GM23338 (cell line): Measurements from ENCODE around the gene RUVBL2. TPM values are rescaled to one million over a fixed set of nuclear protein-coding genes. Genes with fewer than 3 reads are reported as not detected.
"Not testable (repeated sequence)": the region's sequence is repeated elsewhere in the genome, so short reads cannot be mapped to it uniquely, and the experiment has no call there.

Experiments
- ATAC-seq: fragments of 200-7000 bp; cut with Tn5 transposase; 3 replicates; pipeline ENCODE4 v1.9.1; 2020
- DNase-seq: peaks from one replicate; pipeline ENCODE4 v3.0.0-alpha.2; 2015; ENCODE audit warnings: low spot score
- H2AFZ ChIP-seq: fragments of 200-600 bp; sonication (generic); 2 replicates; pipeline ENCODE4 v1.8.0; 2016; ENCODE audit warnings: antibody characterized with exemption, mild to moderate bottlenecking, moderate library complexity
- H3F3A ChIP-seq: fragments of 200-600 bp; sonication (generic); replicated peaks from 2 replicates; pipeline ENCODE4 v1.8.0; 2017; ENCODE audit warnings: antibody characterized with exemption, mixed run types, low read depth
- H3K27ac ChIP-seq: fragments of 200-600 bp; sonication (generic); 2 replicates; pipeline ENCODE4 v1.6.1; 2016; ENCODE audit warnings: low read depth
- H3K27me3 ChIP-seq: fragments of 200-600 bp; sonication (generic); 2 replicates; pipeline ENCODE4 v1.8.0; 2016; ENCODE audit warnings: mild to moderate bottlenecking, mixed run types, moderate library complexity; ENCODE audit not compliant: insufficient read depth
- H3K36me3 ChIP-seq: fragments of 200-600 bp; sonication (generic); 2 replicates; pipeline ENCODE4 v1.8.0; 2016; ENCODE audit warnings: mild to moderate bottlenecking; ENCODE audit not compliant: insufficient read depth
- H3K4me1 ChIP-seq: fragments of 200-600 bp; sonication (generic); 2 replicates; pipeline ENCODE4 v1.8.0; 2016; ENCODE audit warnings: mild to moderate bottlenecking, moderate library complexity; ENCODE audit not compliant: insufficient read depth
- H3K4me2 ChIP-seq: fragments of 200-600 bp; sonication (generic); 2 replicates; pipeline ENCODE4 v1.7.1; 2017; ENCODE audit warnings: mixed run types
- H3K4me3 ChIP-seq: fragments of 200-600 bp; sonication (generic); 2 replicates; pipeline ENCODE4 v1.6.1; 2016; ENCODE audit warnings: mixed run types
- H3K79me2 ChIP-seq: fragments of 200-600 bp; sonication (generic); replicated peaks from 2 replicates; pipeline ENCODE4 v1.8.0; 2017; ENCODE audit warnings: mild to moderate bottlenecking; ENCODE audit not compliant: insufficient read depth
- H3K9me2 ChIP-seq: fragments of 200-600 bp; sonication (generic); 2 replicates; pipeline ENCODE4 v1.8.0; 2017; ENCODE audit not compliant: insufficient read depth
- H4K20me1 ChIP-seq: fragments of 200-600 bp; sonication (generic); replicated peaks from 2 replicates; pipeline ENCODE4 v1.8.0; 2017; ENCODE audit warnings: mild to moderate bottlenecking; ENCODE audit not compliant: insufficient read depth
- H3K27ac Mint-ChIP-seq: 2 replicates; pipeline ENCODE4 v1.8.0; 2020; ENCODE audit warnings: inconsistent platforms, mild to moderate bottlenecking, moderate library complexity, mixed read lengths
- H3K27me3 Mint-ChIP-seq: 3 replicates; pipeline ENCODE4 v1.8.0; 2022; ENCODE audit warnings: low read depth, mild to moderate bottlenecking, moderate library complexity, mixed read lengths, inconsistent platforms; ENCODE audit not compliant: insufficient read depth, poor library complexity
- H3K36me3 Mint-ChIP-seq: 3 replicates; pipeline ENCODE4 v1.8.0; 2021; ENCODE audit warnings: low read depth, mild to moderate bottlenecking, inconsistent platforms, moderate library complexity, mixed read lengths
- H3K4me1 Mint-ChIP-seq: 3 replicates; pipeline ENCODE4 v1.8.0; 2020; ENCODE audit warnings: mild to moderate bottlenecking, inconsistent platforms, mixed read lengths
- H3K4me3 Mint-ChIP-seq: 3 replicates; pipeline ENCODE4 v1.8.0; 2021; ENCODE audit warnings: moderate library complexity, mild to moderate bottlenecking, inconsistent platforms, mixed read lengths
- H3K9me3 Mint-ChIP-seq: 3 replicates; pipeline ENCODE4 v1.8.0; 2020; ENCODE audit warnings: moderate library complexity, mild to moderate bottlenecking, inconsistent platforms, mixed read lengths
- CREB1 ChIP-seq: fragments of 250-450 bp; sonication (Bioruptor Pico); IDR thresholded peaks from 2 replicates; pipeline ENCODE4 v1.5.0; 2020; ENCODE audit warnings: low read depth, mild to moderate bottlenecking, moderate library complexity
- polyA plus RNA-seq: library from polyadenylated mRNA; unstranded; fragments of >200 nt; fragmentation: Nextera tagmentation; extraction: Ambion mirVana; gene quantifications from 2 replicates; pipeline ENCODE4 v1.2.1, GENCODE V29; 2016
- total RNA-seq: library from RNA; depleted of rRNA; stranded (reverse); fragments of >200 nt; shearing (Covaris generic); gene quantifications from 2 replicates; pipeline ENCODE4 v1.2.3, GENCODE V29; 2014
- TF ChIP-seq, protein P1 (sequence below), 2 experiments: fragments of 200-600 bp in 1 of 2; sonication (generic) in 1 of 2; conservative IDR thresholded peaks; 2 replicates each; pipeline versions ENCODE4 v1.5.1 to v1.6.1; 2016 to 2017; ENCODE audit warnings: antibody characterized with exemption in 2 of 2, low read depth in 2 of 2, mild to moderate bottlenecking in 2 of 2, moderate library complexity in 1 of 2

Gene RUVBL2
- total and polyA plus RNA-seq, 2 experiments from 2014 or later, result 196 to 252 TPM

DNA sequence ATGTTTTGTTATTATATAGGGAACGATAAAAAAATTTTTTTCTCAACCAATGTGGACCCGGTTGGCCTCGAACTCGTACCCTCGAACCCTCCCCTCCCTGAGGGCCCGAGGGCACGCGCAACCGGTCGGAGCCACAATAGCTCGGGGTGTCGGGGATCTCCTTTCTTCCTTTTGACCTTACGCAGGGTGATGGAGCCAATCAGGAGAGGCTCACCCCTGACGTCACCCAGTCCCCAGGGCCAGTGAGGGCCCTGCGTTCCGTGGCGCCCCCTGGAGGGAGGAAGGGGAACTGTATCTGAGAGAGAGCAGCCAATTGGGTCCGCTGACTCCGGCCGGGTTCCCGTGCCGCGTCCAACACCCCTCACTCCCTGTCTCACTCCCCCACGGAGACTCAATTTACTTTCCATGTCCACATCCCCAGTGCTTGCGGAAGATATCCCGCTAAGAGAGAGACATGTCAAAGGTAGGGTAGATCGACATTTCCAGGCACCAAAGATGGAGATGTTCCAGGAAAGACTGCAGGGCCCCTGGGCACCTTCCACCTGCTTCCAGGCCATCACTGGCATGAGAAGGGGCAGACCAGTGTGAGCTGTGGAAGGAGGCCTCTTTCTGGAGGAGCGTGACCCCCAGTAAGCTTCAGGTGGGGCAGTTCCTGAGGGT, 38.1 kb downstream of the RUVBL2 start, which contains the start of gene CGB2:
Gene CGB2 (plus strand): TSS at position 249 of the 660 bp plus-strand sequence. CDS start 206 bp downstream, at position 455.
- peak; percentile 86 for DNase-seq
- H3K79me2 ChIP-seq, H3F3A ChIP-seq, H3K27ac ChIP-seq, H3K27me3 ChIP-seq, H3K36me3 ChIP-seq, H3K36me3 Mint-ChIP-seq, H3K9me2 ChIP-seq, H3K4me2 ChIP-seq, H4K20me1 ChIP-seq, H3K9me3 Mint-ChIP-seq, H3K4me1 ChIP-seq, H3K4me1 Mint-ChIP-seq, H2AFZ ChIP-seq, H3K27ac Mint-ChIP-seq, H3K4me3 ChIP-seq: not testable (repeated sequence)
- TF ChIP-seq, protein P1, sequence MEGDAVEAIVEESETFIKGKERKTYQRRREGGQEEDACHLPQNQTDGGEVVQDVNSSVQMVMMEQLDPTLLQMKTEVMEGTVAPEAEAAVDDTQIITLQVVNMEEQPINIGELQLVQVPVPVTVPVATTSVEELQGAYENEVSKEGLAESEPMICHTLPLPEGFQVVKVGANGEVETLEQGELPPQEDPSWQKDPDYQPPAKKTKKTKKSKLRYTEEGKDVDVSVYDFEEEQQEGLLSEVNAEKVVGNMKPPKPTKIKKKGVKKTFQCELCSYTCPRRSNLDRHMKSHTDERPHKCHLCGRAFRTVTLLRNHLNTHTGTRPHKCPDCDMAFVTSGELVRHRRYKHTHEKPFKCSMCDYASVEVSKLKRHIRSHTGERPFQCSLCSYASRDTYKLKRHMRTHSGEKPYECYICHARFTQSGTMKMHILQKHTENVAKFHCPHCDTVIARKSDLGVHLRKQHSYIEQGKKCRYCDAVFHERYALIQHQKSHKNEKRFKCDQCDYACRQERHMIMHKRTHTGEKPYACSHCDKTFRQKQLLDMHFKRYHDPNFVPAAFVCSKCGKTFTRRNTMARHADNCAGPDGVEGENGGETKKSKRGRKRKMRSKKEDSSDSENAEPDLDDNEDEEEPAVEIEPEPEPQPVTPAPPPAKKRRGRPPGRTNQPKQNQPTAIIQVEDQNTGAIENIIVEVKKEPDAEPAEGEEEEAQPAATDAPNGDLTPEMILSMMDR (conservative IDR thresholded peaks at IDR 0.05; ENCODE audit: low read depth in 2 of 2), result peak; percentile 67 to 70
- TF ChIP-seq CREB1 (CRISPR knock-in tag), result peak; percentile 91
- Mint-ChIP-seq H3K27me3 (peaks cover 20% of the 10 kb centered on the region), H3K4me3 (peak within 1 kb of the TSS; percentile 13; the same call in 1 of the 3 replicates)
- ATAC-seq, result peak; percentile 91

DNA sequence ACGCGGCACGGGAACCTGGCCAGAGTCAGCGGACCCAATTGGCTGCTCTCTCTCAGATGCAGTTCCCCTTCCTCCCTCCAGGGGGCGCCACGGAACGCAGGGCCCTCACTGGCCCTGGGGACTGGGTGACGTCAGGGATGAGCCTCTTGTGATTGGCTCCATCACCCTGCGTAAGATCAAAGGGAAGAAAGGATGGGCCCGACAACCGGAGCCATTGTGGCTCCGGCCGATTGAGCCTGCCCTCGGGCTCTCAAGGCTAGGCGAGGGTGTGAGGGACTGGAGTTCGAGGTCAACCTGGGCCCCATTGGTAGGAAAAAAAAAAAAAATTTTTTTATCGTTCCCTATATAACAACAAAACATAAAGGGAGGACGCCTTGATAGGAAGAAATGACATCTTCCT, 43.1 kb downstream of the RUVBL2 start, which contains the start of gene CGB1:
Gene CGB1 (minus strand): TSS at position 81 of the 400 bp plus-strand sequence. CDS start 184 bp downstream, outside the sequence.
- H3F3A ChIP-seq, H3K27me3 ChIP-seq, H3K4me2 ChIP-seq, H3K9me3 Mint-ChIP-seq, H3K27ac ChIP-seq, H2AFZ ChIP-seq, H3K27ac Mint-ChIP-seq, H3K36me3 Mint-ChIP-seq, H3K4me1 Mint-ChIP-seq, H3K4me3 ChIP-seq, H3K36me3 ChIP-seq, H3K4me1 ChIP-seq, H3K79me2 ChIP-seq, H3K4me3 Mint-ChIP-seq, H4K20me1 ChIP-seq, H3K9me2 ChIP-seq: not testable (repeated sequence)
- TF ChIP-seq, protein P1 (conservative IDR thresholded peaks at IDR 0.05; ENCODE audit: low read depth in 2 of 2), result peak; percentile 63 to 70
- peak; percentile 87 for TF ChIP-seq CREB1 (CRISPR knock-in tag)
- ATAC-seq (peak; percentile 81), DNase-seq (peak; percentile 86)
- peaks cover 11% of the 10 kb centered on the region for H3K27me3 Mint-ChIP-seq

DNA sequence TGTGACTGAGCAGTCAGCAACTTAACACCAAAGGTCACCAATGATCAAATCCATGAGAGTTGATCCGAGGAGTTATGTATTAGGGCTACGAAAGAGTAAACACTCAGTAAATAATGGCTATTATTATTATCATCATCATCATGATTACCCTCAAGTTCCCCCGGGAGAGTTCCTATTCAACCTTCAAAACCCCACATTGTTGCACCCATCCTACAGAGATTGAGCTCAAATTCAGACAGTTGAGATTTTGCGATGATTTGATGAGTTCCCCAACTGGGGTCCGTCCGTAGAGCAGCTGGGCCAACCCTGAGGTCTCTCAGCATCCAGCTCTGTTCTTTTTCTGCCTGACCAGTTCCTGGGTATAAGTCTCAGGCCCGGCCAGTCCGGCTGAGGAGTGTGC, 44.4 kb downstream of the RUVBL2 start:
- H3K27me3 ChIP-seq, H2AFZ ChIP-seq, H3K27me3 Mint-ChIP-seq, H3K4me3 Mint-ChIP-seq, H3K4me3 ChIP-seq, H3K79me2 ChIP-seq, H3K9me2 ChIP-seq, ATAC-seq, H3K4me1 ChIP-seq, H3K36me3 ChIP-seq, H3K27ac ChIP-seq, H3F3A ChIP-seq, H3K4me2 ChIP-seq, H3K36me3 Mint-ChIP-seq, H4K20me1 ChIP-seq, DNase-seq, H3K27ac Mint-ChIP-seq, H3K4me1 Mint-ChIP-seq, H3K9me3 Mint-ChIP-seq: not testable (repeated sequence)

GRCh38 chr19:49038557-49039276, 45.0 kb downstream of the RUVBL2 start:
- H3K9me3 Mint-ChIP-seq, H3F3A ChIP-seq, H3K4me3 Mint-ChIP-seq, H3K4me3 ChIP-seq, H3K27me3 Mint-ChIP-seq, H3K4me1 ChIP-seq, H3K9me2 ChIP-seq, H3K4me2 ChIP-seq, H3K27ac Mint-ChIP-seq, H3K4me1 Mint-ChIP-seq, H3K79me2 ChIP-seq, H3K27me3 ChIP-seq, H3K36me3 Mint-ChIP-seq, H4K20me1 ChIP-seq, DNase-seq, H2AFZ ChIP-seq, ATAC-seq, H3K27ac ChIP-seq, H3K36me3 ChIP-seq: not testable (repeated sequence)

DNA sequence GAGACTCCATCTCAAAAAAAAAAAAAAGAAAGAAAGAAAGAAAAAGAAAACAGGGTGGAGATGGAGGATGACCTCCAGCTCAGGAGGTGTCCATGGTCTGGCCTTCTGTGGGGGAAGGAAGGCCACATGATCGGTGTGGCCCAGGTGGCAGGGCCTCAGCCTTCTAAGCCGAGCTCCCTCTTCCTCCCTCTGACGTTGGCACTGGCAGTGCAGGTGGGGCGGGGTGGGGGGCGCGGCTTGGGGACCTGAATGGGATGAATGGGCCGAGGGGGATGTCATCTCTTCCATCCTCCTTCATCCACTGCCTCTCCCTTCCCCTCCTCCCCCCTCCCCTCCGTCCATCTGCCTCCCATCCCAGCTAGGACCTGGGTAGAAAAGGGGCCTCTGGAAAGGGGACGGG, 46.0 kb downstream of the RUVBL2 start:
- not testable (repeated sequence) for H4K20me1 ChIP-seq, H3K36me3 Mint-ChIP-seq, H3K36me3 ChIP-seq, H2AFZ ChIP-seq, H3K79me2 ChIP-seq, H3K4me3 ChIP-seq, H3K27ac Mint-ChIP-seq, ATAC-seq, H3K4me1 ChIP-seq, H3K27ac ChIP-seq, DNase-seq, H3K27me3 ChIP-seq, H3F3A ChIP-seq, H3K4me3 Mint-ChIP-seq, H3K9me3 Mint-ChIP-seq, H3K4me2 ChIP-seq, H3K9me2 ChIP-seq, H3K4me1 Mint-ChIP-seq
- H3K27me3 Mint-ChIP-seq, result peaks cover 11% of the 10 kb centered on the region
